Measurements from ENCODE around the gene UNG.

Gene UNG

DNA sequence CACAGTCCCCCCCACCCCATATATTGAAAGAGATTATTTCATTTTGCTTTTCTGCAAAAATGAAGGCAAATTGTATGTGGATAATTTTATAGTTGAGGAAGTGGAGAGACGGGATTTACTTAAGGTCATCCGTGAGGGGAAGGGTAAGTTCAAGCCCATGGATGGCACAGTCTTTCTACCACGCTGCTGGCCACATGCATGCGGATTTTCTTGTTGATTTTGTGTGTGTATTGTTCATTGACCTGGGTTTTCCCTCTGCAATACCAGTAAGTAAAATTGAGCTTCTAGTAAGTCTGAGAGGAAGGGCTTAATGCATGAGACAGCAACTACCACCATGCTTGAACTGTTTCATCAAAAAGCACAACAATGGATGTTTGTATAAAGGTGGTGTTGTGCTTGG, 54.1 kb downstream of the UNG start:
- Mint-ChIP-seq H3K27ac (no peak overlapping the region), H3K36me3 (ENCODE audit: low read depth) (no peaks in the 10 kb centered on the region), H3K4me1 (peaks cover 15% of the 10 kb centered on the region), H3K9me3 (no peaks in the 10 kb centered on the region), H3K27me3 (ENCODE audit: low read depth, poor library complexity) (peaks cover 53% of the 10 kb centered on the region), H3K4me3 (no peak overlapping the region)
- TF ChIP-seq, protein P1, sequence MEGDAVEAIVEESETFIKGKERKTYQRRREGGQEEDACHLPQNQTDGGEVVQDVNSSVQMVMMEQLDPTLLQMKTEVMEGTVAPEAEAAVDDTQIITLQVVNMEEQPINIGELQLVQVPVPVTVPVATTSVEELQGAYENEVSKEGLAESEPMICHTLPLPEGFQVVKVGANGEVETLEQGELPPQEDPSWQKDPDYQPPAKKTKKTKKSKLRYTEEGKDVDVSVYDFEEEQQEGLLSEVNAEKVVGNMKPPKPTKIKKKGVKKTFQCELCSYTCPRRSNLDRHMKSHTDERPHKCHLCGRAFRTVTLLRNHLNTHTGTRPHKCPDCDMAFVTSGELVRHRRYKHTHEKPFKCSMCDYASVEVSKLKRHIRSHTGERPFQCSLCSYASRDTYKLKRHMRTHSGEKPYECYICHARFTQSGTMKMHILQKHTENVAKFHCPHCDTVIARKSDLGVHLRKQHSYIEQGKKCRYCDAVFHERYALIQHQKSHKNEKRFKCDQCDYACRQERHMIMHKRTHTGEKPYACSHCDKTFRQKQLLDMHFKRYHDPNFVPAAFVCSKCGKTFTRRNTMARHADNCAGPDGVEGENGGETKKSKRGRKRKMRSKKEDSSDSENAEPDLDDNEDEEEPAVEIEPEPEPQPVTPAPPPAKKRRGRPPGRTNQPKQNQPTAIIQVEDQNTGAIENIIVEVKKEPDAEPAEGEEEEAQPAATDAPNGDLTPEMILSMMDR (IDR thresholded peaks at IDR 0.05): no peak
- DNase-seq: no peak

DNA sequence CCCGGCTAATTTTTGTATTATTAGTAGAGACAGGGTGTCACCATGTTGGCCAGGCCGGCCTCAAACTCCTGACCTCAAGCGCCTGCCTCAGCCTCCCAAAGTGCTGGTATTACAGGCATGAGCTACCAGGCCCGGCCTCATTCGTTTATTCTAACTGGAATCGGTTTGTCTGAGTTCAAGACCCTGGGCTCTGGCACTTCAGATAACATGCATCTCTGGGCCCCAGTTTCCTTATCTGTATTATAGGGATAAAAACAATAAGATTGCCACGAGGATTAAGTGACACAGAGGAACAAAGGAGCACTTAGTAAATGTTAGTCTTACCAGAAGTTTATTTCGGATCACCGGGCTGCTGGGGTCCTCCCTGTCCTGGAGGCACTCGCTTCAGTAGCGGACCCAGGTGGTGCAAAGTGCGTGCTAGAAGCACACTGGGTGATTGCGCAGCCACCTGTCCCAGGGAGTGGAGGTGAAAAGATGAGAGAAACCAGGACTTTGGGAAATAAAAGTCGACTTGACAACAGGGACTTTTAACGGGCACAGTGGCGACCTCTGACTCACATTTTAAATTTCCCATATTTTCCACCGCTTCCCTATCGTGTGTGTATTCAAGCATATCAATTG, 56.5 kb downstream of the UNG start:
- TF ChIP-seq, protein P1 (IDR thresholded peaks at IDR 0.05): no peak
- peak; percentile 9 for DNase-seq
- Mint-ChIP-seq H3K4me3 (peak overlapping the region; percentile 83), H3K4me1 (peaks cover 15% of the 10 kb centered on the region), H3K27ac (no peak overlapping the region), H3K36me3 (ENCODE audit: low read depth) (no peaks in the 10 kb centered on the region), H3K27me3 (ENCODE audit: low read depth, poor library complexity) (peaks cover 55% of the 10 kb centered on the region), H3K9me3 (no peaks in the 10 kb centered on the region)

DNA sequence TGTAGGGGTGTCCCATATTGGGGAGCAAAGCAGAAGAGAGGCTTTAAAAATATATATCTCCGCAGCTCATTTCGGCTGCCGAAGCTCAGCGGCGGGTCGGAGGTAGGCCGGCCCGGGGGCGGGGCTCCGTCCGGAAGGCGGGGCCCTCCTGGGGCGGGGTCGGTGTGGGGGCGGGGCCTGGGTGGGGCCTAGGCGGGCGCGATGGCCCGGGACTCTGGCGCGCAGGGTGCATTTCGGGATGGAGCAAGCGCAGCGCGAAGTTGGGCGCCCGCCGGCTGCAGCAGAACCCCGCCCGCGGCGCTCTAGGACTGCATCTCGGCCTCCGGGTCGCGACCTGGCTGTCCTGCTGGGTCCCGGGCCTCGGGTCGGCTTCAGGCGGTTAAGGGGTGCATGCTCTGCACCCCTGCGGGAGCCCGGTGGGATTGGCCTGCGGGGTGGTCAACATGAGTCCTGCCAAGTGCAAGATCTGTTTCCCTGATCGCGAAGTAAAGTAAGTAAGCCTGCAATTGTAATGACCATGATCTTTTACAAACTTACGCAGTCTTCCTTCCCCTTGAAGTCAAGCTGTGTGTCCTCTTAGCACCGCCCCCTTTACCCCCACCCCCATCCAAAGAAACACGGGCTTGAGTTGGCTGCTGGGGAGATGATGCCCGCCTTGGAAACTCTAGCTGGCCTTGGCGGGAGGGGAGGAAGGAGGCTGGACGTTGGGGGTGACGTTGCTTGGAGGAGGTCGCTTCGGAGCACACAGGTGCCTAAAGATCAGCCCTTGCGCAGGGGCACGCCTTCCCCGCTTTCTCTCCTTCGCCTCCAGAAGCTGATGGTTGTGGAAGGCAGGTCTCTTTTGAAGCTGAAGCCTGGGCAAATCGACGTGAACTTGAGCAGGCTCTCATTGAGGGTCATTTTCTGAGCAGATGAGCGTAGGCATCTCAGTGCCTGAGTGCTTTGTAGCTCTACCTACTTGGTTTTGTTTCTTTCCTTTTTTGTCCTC, 57.3 kb downstream of the UNG start:
- Mint-ChIP-seq H3K4me1 (peaks cover 15% of the 10 kb centered on the region), H3K4me3 (peak overlapping the region; percentile 90), H3K27ac (no peak overlapping the region), H3K36me3 (ENCODE audit: low read depth) (no peaks in the 10 kb centered on the region), H3K27me3 (ENCODE audit: low read depth, poor library complexity) (peaks cover 47% of the 10 kb centered on the region), H3K9me3 (no peaks in the 10 kb centered on the region)
- peak; percentile 85 for DNase-seq
- TF ChIP-seq, protein P1 (IDR thresholded peaks at IDR 0.05): no peak

DNA sequence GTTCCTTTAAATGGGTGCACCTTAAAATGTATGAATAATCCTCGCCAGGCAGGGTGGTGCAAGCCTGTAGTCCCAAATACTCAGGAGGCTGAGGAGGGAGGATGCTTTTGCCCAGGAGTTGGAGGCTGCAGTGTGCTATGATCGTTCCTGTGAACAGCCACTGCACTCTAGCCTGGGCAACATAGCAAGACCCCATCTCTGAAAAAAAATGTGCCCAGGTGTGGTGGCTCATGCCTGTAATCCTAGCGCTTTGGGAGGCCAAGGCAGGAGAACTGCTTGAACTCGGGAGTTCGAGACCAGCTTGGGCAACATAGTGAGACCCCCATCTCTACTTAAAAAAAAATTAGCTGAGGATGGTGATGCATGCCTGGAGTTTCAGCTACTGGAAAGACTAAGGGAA, 58.6 kb downstream of the UNG start:
- Mint-ChIP-seq H3K36me3 (ENCODE audit: low read depth) (no peaks in the 10 kb centered on the region), H3K4me1 (peaks cover 15% of the 10 kb centered on the region), H3K27me3 (ENCODE audit: low read depth, poor library complexity) (peaks cover 34% of the 10 kb centered on the region), H3K9me3 (no peaks in the 10 kb centered on the region), H3K4me3 (no peak overlapping the region), H3K27ac (no peak overlapping the region)
- TF ChIP-seq, protein P1 (IDR thresholded peaks at IDR 0.05): no peak
- no peak for DNase-seq

DNA sequence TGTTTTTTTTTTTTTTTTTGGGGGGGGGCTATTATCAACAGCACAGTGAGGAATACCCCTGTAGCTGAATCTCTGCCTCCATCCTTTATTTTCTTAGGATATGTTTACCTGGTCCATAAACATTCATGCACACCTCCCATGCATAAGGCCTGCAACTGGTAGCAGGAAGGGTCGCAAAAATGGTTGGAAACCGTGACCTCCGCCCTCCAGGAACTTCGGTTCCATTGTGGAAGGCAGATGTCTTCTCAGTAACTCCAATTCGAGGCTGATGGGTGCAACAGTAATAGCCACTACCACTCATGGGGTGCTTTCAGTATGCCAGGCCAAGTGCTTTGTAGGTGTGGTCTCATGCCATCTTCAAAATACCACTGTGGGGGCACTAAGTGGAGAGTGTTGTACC, 59.2 kb downstream of the UNG start:
- peaks cover 15% of the 10 kb centered on the region for H3K4me1 Mint-ChIP-seq
- peaks cover 33% of the 10 kb centered on the region for H3K27me3 Mint-ChIP-seq (ENCODE audit: low read depth, poor library complexity)
- DNase-seq: no peak
- TF ChIP-seq, protein P1 (IDR thresholded peaks at IDR 0.05): no peak
- no peaks in the 10 kb centered on the region for H3K9me3 Mint-ChIP-seq
- no peak overlapping the region for H3K27ac Mint-ChIP-seq
- H3K4me3 Mint-ChIP-seq: no peak overlapping the region
- H3K36me3 Mint-ChIP-seq (ENCODE audit: low read depth): no peaks in the 10 kb centered on the region
